ENCODE results near the gene NKAP.
"Not testable (repeated sequence)": the region's sequence is repeated elsewhere in the genome, so short reads cannot be mapped to it uniquely, and the experiment has no call there.

Gene NKAP

DNA sequence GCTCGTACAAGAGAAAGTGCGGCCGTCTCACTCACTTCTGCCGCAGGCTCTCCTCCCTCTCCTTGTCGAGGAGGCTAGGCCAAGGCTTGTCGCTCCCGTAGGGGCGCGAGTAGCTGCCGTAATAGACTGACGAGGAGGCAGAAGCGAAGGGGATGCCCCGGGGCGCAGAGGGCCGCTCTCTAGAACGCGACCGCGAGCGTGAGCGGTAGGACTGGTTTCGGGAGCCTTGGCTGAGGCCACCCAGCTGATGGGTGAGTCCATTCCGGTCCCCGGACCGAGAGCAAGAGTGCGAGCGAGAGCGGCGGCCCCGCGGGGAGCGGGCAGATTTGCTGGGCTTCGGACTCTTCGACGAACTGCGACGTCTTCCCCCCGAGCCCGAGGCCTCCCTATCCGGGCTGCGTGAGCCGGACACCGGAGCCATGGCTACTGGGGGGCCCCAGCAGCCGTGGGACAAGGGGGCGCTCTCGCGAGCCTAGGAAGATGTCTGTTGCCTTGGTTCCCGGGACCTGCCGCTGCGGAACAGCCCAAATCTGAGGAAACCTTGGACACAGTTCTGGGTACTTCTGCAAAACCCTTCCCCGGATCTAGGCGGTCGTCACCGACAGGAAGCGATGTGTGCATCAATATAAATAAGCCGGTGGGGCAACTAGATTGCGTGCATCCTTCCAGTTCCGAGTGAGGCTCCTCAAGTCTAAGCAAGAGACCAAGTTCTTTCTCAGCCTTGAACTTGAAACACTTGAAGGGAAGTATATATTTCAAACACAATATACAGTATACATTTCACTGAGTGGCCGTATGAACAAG is at the start of gene NKAP:
TSS of gene NKAP (minus strand) at position 567 of the 804 bp plus-strand sequence. CDS start at position 421, 146 bp downstream.
- peak; percentile 85 for DNase-seq

DNA sequence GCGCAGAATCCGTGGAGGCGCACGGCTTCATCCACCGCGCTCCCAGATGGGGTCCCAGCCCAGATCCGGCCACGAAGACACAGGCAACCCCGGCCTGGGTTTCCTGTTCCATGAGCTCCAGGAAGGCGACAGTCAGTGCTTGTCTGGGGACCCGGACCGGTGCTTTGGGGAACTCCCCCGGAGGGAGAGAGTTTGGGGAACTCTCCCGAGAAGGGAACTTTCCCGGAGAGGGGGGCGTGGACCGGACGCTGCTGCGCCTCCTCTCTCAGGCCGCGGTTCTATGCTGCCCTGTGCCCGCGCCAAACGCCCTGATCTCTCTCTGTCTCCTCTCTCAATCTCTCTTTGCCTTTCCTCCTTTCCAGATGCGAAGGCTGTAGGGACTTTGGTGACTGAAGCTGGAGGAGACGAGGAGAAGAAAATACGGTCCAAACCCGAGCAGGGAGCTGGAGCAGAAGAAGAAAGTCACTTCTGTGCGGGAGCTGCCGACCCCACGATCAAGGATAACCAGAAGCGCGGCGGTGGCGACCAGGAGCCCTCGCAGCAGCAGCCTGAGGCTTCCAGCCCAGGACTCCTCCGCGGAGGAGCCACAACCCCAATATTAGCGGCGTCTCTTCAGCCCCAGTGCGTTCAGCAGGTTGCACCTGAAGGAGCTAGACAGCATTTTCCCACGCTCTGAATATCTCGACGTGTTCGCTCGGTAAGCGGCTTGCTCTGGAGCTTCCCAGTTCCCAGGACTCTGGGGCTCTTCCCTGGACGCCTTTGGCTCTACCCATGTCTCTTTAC is 47.6 kb upstream of the NKAP start:
- no peak for DNase-seq

DNA sequence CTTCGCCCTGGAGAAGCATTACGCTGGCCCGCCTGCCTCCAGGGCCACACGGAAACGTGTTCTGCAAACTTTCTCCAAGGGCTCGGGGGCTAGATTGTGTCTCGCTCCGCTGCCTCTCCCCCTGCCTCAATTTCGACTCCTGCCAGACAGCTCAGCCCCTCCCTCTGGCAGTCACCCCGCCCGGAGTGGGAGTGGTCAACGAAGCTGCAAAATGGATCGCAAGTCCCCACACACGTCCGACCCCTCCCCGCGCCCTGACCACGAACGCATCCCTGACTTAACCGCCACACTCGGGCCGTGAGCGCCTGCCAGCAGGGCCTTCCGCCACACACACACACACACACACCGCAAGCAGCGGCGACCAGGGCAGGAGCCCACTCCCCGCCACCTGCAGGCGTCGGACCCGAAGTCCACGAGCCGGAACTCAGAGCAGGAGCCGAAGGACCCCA is 47.0 kb upstream of the NKAP start:
- no peak for DNase-seq

DNA sequence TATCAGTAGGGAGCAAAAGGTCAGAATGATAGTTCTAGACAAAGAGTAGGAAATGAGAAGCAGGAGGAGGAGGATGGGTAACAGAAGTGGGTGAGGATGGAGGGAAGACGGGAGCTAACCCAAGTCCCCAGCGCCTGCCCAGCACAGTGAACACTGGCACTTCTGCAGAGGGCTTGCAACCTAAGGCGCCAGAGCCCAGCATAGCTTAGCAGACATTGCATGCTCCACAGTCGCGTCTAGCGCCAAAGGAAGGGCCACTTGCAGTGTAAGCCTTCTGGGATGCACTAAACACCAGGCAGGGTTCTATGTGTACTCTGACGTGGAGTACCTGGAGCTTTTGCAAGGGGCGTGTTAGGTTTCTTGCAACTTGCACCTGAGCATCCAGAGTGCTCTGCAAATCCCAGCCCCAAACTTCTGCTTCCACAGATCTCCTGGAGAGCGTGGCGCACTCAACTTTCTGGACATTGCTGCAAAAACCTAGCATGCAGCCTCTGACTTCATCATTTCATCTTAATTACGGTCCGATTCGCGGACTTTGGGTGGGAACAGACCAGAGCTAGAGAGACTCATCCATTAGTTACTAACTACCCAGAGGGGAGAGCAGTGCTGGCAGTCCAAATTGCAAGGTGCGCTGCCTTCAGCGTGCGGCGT is 46.5 kb upstream of the NKAP start:
- no peak for DNase-seq

DNA sequence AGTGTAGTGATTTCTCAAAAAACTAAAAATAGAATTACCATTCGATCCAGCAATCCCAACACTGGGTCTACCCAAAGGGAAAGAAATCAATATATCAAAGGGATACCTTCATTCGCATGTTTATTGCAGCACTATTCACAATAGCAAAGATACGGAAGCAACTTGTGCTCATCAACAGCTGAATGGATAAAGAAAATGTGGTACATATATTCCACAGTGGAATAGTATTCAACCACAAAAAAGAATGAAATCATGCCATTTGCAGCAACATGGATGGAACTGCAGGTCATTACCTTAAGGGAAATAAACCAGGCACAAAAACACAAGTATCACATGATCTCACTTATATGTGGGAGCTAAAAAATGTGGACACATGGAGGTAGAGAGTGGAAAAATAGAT is 42.7 kb upstream of the NKAP start:
- no peak for DNase-seq

DNA sequence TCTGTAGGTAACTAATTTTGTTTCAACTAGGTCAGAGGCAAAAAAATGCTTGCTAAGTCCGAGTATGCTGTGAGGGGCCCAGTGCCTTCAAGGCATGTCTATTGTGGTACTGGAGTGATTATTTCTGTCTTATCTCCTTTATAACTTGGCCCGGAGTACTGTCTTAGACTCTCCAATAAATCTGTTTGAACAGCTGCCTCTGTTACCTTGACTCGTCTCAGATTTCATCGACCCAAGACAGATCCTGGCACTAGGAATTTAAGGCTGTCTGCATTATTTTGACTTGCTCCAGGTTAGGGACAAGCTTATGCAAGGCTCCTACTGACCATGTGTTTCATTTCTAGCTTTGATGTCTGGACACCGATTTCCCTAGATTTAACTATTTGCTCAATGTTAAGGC is 41.1 kb upstream of the NKAP start:
- DNase-seq, result no peak

DNA sequence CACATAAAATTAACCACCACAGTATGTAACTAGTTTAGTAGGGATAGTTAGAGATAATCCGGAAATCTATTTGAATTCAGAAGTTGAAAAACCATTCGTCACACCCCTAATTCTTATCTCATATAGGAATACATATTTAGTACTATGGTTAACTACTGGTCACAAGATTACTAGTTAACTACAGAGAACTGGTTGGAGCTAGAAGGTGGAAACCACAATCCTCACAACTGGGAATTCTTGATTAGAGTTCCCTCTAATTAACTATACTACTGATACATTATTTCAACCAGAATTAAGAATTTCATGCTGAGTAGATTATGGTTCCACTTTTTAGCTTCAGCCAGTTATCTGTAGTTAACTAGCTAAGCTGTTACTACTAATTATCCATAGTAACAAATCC is 39.9 kb upstream of the NKAP start:
- no peak for DNase-seq

DNA sequence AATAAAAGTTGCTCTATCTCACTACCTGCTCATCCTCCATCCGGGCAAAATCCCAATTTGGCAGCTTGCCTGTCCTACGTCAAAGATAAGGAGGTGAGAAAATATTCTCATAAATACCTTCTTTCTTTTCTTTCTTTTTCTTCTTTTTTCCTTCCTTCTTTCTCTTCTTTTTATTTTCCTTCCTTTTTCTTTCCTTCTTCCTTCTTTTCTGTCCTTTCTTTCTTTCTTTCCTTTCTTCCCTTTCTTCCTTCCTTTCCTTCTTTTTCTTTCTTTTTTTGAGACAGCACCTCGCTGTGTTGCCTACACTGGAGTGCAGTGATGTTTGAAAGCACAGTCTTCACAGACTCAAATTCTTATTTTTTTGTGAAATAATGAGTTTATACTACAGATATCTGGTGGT is 38.6 kb upstream of the NKAP start:
- DNase-seq, result no peak

DNA sequence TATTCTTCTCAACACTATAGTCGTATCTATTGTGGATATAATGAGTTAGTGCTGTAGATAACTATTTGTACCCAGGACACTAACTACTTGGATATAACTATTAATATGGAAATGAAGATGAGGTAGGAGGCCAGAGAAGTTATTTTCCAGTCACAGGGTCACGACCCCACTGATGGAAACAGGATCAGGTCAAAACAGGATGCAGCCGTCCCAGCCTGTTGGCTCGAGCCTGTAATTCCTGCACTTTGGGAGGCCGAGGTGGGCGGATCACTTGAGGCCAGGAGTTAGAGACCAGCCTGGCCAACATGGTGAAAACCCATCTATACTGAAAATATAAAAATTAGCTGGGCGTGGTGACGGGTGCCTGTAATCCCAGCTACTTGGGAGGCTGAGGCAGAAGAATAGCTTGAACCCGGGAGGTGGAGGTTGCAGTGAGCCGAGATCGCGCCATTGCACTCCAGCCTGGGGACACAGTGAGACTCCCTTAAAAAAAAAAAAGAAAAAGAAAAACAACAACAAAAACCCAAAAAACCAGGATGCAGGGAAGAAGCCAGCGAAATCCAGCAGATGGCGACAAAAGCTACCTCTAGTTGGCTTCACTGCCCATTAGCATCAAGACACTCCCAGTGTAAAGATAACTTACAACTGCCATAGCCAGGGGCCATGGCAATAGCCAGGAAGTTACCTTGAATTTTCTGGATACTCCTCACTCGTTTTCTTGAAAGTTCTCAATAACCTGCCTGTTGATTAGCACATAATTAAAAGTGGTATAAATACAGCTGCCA is 37.9 kb upstream of the NKAP start:
- DNase-seq, result peak; percentile 30

DNA sequence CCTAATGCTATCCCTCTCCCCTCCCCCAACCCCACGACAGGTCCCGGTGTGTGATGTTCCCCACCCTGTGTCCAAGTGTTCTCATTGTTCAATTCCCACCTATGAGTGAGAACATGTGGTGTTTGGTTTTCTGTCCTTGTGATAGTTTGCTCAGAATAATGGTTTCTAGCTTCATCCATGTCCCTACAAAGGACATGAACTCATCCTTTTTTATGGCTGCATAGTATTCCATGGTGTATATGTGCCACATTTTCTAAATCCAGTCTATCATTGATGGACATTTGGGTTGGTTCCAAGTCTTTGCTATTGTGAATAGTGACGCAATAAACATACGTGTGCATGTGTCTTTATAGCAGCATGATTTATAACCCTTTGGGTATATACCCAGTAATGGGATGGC is 33.6 kb upstream of the NKAP start:
- not testable (repeated sequence) for DNase-seq

DNA sequence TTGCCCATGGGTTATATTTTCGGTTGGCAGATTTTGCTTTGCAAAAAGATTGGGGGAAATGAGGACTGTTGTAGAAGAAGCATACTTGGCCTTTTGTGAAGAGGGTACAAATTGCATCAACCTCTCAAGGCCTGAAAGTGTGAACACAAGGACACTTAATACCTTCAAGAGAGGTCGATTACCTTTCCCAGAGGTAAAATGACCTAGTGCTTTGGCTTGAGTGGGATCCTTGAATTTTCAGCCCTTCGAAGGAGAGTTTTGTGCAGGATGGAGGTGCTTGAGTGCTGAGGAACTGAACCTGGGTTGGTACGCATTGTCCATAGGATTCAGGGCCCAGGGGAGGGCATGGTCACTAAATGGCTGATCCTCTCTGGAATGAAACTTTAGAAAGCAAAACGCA is 27.6 kb upstream of the NKAP start:
- DNase-seq, result no peak

DNA sequence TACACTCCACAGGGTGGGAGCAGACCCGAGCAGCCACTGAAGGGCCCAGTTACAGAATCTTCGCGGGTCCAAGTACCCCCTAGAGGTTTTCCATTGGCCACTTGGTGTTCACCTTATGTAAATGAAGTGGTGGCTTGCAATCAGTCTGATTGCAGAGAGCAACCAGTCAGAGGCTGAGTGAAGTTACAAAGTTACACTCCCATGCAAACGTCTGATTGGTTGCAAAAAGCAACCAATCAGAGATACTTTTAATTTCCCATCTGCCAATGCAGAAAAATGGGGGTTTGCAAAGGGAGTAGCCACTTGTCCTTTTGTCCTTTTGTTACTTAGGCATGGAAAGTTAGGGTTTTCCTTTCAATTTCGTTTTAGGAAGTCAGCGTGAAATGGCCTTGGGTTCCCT is 27.0 kb upstream of the NKAP start:
- no peak for DNase-seq

DNA sequence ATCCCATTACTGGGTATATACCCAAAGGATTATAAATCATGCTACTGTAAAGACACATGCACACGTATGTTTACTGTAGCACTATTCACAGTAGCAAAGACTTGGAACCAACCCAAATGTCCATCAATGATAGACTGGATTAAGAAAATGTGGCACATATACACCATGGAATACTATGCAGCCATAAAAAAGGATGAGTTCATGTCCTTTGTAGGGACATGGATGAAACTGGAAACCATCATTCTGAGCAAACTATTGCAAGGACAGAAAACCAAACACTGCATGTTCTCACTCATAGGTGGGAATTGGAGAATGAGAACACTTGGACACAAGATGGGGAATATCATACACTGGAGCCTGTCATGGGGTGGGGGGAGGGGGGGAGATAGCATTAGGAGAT is 23.3 kb upstream of the NKAP start:
- DNase-seq, result not testable (repeated sequence)

DNA sequence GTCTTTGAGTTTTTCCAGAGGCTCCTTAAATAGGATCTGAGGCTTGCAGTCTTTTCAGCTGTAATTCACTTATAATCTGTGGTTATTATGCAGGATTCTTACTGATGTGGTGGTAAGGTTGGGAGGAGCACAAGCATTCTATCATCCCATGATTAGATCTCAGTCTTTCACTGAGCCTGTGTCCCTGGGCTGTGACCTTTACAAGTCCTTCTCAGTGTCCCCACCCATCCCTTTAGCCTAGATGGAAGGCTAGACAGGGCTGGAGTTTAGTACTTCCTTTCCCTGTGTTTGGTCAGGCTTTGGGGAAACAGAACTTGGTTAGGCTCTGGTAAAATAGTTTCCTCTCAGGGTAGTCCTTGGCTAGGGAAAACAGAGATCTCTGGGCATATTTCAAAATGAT is 17.1 kb upstream of the NKAP start:
- DNase-seq, result no peak

DNA sequence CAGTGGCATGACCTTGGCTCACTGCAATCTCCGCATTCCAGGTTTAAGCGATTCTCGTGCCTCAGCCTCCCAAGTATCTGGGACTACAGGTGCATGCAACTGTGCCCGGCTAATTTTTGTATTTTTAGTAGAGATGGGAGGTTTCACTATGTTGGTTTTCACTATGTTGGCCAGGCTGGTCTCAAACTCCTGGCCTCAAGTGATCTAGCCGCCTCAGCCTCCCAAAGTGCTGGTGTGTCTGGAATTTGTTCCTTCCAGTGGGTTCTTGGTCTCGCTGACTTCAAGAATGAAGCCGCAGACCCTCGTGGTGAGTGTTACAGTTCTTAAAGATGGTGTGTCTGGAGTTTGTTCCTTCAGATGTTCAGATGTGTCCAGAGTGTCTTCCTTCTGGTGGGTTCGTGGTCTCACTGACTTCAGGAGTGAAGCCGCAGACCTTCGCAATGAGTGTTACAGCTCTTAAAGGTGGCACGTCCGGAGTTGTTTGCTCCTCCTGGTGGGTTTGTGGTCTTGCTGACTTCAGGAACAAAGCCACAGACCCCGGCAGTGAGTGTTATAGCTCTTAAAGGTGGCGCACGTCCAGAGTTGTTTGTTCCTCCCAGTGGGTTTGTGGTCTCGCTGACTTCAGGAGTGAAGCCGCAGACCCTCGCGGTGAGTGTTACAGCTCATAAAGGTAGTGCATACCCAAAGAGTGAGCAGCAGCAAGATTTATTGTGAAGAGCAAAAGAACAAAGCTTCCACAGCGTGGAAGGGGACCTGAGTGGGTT is 12.4 kb upstream of the NKAP start:
- peak; percentile 68 for DNase-seq

DNA sequence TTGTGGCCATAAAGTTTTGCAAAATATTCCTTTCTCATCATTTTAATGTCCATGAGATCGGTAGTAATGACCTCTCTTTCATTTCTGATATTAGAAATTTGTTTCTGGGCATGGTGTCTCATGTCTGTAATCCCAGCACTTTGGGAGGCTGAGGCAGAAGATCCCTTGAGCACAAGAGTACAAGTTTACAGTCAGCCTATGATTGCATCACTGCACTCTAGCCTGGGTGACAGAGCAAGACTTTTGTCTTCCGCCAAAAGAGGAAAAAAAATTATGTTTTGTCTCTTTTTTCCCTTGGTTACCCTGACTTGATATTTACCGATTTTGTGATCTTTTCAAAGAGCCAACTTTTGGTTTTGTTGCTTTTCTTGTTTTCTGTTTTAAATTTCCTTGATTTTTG is 10.8 kb upstream of the NKAP start:
- no peak for DNase-seq

DNA sequence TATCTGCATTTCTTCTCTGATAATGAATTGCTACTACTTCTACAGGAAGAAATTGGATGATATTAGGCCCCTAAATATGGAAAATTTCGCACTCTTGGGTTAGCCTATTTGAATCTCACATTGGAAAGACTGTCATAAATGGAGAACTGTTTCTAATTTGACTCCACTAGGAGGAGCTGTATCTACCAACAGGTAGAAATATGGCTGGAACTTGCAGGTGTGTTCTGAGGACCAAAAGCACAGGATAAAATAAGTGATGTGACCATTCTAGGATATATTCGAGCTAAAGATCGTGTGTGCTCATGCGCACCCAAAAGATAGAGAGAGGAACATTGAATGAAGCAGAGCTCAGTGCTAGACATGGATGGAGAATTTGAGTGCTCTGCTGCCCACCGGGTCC is 4.8 kb upstream of the NKAP start:
- DNase-seq, result no peak

DNA sequence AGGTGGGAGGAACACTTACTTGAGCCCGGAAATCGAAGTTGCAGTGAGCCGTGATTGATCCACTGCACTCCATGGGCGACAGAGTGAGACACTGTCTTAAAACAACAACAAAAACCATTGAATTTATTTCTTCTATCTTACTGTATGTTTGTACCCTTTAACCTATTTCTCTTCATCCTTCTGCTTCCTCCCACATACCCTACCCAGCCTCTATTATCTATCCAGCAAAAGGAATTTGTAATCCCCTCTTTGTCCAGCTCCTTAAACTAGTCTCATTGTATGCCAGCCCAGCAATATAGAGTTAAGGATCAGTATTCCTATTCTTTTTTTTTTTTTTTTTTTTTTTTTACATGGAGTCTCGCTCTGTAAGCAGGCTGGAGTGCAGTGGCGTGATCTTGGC is 1.9 kb upstream of the NKAP start:
- DNase-seq, result no peak

DNA sequence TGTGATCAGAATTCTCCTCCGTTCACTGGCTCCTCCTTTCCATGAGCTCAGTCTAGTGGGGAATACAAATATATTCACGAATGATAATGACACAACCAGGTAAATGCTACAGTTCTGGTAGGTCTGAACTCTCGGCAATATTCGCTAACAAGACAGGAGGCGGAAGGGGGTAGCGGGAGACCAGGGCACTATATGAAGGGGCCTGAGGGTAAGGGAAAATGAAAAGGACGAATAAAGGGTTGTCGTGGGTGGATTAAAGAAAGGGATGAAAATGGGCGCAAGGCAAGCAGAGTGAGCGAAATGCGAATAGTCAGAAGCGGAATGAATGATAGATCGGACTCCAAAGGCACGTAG is 743 bp downstream of the NKAP start:
- DNase-seq, result peak; percentile 3

DNA sequence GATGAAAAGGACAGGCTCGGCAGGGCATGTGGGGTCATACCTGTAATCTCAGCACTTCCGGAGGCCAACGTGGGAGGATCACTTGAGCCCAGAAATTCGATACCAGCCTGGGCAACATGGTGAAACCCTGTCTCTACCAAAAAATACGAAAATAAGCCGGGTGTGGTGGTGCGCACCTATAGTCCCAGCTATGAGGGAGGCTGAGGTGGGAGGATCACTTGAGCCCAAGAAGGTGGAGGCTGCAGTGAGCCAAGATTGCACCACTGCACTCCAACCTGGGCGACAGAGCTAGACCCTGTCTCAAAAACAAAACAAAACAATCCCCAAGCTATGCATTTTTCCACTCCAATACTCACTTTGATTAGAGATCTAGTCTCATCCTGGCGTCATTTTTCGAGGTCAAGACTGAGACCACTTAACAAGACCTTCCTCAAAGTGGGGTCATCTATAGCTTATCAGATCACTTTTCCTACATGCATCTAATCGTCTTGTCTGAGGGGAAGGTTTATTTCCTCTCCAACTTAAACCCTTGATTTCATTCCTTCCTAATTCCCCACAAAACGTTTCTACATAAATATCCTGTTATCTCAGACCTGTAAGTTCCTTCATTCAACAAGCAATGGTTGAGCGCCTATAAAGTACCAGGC is 1.3 kb downstream of the NKAP start:
- DNase-seq, result no peak

DNA sequence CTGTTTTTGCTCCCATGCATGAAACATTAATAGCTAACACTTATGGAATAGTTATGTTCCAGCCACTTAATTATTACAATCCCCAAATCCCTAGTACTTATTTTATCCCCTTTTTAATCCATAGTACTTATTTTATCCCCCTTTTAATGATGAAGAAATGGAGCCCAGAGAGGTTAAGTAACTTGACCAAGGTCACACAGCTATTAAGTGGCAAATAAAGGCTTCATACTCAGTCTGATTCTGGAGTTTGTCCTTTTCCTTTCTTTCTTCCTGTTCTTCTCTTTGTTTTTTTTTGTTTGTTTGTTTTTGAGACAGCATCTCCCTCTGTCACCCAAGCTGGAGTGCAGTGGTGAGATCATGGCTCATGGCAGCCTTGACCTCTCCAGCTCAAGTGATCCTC is 2.2 kb downstream of the NKAP start:
- no peak for DNase-seq

Data from activated CD4-positive, alpha-beta T cell treated with anti-CD3 and anti-CD28 coated beads, Interleukin-2, Interleukin-6, amounts not matched to agents 100 ng/mL and 50 ng/mL, durations not matched to agents 16 hours and 8 hours (primary cell).